ENCODE measurements around the gene RAMP3.

The RAMP3 gene

DNA sequence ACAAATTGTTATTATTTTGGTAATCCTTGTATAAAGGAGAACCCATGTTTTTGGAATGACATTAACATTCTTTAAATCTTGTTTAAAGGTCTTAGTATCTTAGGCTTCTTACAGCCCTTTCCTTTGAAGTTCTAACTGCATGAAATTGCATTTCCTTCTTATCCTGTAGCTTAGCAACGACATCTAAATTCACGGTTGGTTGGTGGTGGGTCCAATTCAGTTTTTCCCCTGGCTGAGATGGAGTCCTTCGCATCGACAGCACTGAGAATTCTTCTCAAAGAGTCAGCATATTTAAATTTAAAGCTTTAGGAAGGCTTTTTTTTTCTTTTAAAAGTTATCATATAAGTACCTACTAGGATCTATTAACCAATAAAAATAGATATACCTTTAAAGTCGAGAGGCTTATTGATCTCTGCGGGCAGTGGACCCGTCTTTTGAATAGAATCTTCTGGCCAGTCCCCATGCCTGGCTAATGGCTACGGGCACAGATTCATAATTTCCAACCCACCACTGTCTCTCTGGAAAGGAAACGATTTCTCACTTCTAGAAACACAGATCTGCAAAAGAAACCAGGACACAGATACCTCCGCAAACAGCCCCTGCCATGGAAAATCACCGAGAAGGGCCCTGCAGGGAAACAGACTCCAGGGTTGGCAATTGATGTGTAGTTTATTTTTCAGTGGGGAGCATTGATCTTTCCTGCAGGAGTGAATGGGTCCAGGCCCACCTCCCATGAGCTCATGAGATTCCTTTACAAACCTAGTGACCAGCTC, 63.4 kb downstream of the RAMP3 start:
- TF ChIP-seq SIN3A (IDR thresholded peaks at IDR 0.05; ENCODE audit: borderline replicate concordance, insufficient read depth, low read length) (no peak), FOXP2 (optimal IDR thresholded peaks at IDR 0.05; ENCODE audit: borderline replicate concordance, extremely low read depth, extremely low read length, insufficient read depth) (no peak), POLR2AphosphoS5 (IDR thresholded peaks at IDR 0.05; ENCODE audit: low read depth, low read length) (no peak), TAF1 (IDR thresholded peaks at IDR 0.05; ENCODE audit: borderline replicate concordance, insufficient read depth, low read length) (no peak)
- TF ChIP-seq, protein P1, sequence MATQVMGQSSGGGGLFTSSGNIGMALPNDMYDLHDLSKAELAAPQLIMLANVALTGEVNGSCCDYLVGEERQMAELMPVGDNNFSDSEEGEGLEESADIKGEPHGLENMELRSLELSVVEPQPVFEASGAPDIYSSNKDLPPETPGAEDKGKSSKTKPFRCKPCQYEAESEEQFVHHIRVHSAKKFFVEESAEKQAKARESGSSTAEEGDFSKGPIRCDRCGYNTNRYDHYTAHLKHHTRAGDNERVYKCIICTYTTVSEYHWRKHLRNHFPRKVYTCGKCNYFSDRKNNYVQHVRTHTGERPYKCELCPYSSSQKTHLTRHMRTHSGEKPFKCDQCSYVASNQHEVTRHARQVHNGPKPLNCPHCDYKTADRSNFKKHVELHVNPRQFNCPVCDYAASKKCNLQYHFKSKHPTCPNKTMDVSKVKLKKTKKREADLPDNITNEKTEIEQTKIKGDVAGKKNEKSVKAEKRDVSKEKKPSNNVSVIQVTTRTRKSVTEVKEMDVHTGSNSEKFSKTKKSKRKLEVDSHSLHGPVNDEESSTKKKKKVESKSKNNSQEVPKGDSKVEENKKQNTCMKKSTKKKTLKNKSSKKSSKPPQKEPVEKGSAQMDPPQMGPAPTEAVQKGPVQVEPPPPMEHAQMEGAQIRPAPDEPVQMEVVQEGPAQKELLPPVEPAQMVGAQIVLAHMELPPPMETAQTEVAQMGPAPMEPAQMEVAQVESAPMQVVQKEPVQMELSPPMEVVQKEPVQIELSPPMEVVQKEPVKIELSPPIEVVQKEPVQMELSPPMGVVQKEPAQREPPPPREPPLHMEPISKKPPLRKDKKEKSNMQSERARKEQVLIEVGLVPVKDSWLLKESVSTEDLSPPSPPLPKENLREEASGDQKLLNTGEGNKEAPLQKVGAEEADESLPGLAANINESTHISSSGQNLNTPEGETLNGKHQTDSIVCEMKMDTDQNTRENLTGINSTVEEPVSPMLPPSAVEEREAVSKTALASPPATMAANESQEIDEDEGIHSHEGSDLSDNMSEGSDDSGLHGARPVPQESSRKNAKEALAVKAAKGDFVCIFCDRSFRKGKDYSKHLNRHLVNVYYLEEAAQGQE (IDR thresholded peaks at IDR 0.05; ENCODE audit: insufficient read depth in 1 of 2, low read depth in 2 of 2, low read length in 2 of 2) = no peak

DNA sequence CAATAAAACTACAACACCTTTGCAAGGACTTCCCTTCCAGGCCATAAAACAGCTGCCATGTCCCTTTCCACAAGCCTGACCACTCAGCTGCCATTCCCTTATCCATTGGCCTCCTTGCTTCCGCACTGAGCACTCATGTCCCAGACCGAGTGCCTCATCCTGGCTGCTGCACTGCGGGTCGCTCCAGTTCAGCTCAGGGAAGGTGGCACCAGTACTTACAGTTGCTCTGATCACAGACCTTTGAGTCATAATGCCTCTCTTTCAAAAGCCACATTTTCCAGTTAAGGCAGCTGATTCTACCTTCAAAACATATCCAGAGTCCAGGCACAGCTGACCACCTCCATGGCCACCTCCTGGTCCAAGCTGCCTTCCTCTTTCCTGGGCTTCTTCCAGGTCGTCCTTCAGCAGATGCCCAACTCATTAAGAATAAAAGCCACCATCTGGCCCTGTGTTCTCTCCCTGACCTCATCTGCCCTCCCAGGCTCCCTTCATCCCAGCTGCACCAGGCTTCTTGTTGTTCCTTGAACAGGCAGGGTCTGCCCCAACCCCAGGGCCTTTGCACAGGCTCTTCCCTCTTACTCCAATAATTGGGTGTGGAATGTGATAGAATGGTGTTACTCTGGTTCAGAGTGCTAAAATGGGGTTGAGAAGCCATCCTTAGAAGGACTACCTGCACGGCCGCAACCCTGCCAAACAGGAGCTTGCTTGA, 64.5 kb downstream of the RAMP3 start:
- TF ChIP-seq FOXP2 (optimal IDR thresholded peaks at IDR 0.05; ENCODE audit: borderline replicate concordance, extremely low read depth, extremely low read length, insufficient read depth) (no peak), TAF1 (IDR thresholded peaks at IDR 0.05; ENCODE audit: borderline replicate concordance, insufficient read depth, low read length) (no peak), SIN3A (IDR thresholded peaks at IDR 0.05; ENCODE audit: borderline replicate concordance, insufficient read depth, low read length) (no peak), POLR2AphosphoS5 (IDR thresholded peaks at IDR 0.05; ENCODE audit: low read depth, low read length) (no peak)
- TF ChIP-seq, protein P1 (IDR thresholded peaks at IDR 0.05; ENCODE audit: insufficient read depth in 1 of 2, low read depth in 2 of 2, low read length in 2 of 2) = no peak

DNA sequence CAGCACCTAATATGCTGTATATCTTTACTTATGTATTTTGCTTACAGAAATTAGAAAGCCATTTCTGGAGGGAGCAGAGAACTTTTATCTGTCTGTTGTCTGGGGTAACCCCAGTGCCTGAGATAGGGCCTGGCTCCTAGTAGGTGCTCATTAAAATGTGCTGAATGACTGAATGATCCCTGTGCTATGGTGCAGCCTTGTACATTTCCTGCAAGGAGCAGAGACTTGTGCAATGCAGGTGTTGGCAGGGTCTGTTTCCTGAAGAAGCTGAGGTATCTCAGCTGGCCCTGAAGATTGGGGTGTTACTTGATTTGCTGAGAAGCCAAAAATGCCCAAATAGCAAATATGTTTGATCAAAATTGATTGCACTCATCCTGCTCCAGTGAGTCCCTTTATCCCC, 65.5 kb downstream of the RAMP3 start:
- no peak for TF ChIP-seq FOXP2 (optimal IDR thresholded peaks at IDR 0.05; ENCODE audit: borderline replicate concordance, extremely low read depth, extremely low read length, insufficient read depth)
- TF ChIP-seq, protein P1 (IDR thresholded peaks at IDR 0.05; ENCODE audit: insufficient read depth in 1 of 2, low read depth in 2 of 2, low read length in 2 of 2) = no peak
- TF ChIP-seq SIN3A (IDR thresholded peaks at IDR 0.05; ENCODE audit: borderline replicate concordance, insufficient read depth, low read length) = no peak
- no peak for TF ChIP-seq TAF1 (IDR thresholded peaks at IDR 0.05; ENCODE audit: borderline replicate concordance, insufficient read depth, low read length)
- TF ChIP-seq POLR2AphosphoS5 (IDR thresholded peaks at IDR 0.05; ENCODE audit: low read depth, low read length) = no peak

DNA sequence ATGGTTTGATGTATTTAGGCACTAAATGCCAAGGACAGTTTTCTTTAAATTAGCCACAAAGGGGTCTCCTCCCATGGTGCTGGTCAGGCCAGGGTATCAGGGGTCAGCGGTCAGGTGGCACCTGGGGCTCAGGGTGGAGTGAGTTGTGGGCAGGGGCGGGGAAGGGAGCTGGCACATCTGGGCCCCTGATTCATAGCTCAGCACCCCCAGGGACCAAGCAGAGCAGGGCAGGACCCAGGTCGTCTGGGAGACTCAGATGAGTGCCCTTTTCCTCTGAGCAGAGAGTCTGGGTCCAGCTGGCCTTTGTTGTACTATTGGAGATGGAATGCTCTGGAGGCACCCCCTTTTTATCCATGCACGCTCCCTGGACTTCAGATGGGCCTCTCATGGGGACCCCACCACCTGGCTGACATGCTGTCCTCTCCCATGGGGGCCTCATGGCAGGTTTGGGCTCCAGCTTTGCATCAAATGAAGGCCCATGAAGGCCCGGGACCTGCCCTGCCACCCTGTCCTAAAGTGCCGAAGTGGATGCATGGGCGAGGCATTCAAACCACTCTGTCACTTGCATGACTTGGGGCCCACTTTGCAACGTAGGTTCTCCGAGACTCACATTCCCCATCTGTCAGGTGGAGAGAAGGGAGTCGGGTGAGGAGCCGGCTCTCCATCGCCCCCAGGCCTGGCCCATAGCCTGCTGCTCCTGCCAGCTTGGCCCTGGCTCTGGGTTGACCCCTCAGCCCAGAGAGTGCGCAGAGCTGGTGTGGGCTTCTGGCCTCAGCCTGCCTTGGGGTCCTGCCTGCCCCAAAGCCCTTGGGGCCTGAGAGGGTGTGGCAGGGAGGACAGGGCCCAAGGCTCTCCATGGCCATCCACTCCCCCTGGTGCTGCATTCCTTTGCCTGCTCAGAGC, 66.4 kb downstream of the RAMP3 start:
- TF ChIP-seq, protein P1 (IDR thresholded peaks at IDR 0.05; ENCODE audit: insufficient read depth in 1 of 2, low read depth in 2 of 2, low read length in 2 of 2) = no peak
- no peak for TF ChIP-seq TAF1 (IDR thresholded peaks at IDR 0.05; ENCODE audit: borderline replicate concordance, insufficient read depth, low read length)
- TF ChIP-seq SIN3A (IDR thresholded peaks at IDR 0.05; ENCODE audit: borderline replicate concordance, insufficient read depth, low read length) = no peak
- no peak for TF ChIP-seq FOXP2 (optimal IDR thresholded peaks at IDR 0.05; ENCODE audit: borderline replicate concordance, extremely low read depth, extremely low read length, insufficient read depth)

Data from PFSK-1 (cell line).